Panc1 (cell line): Measurements from ENCODE around the gene CDH5. TPM values are rescaled to one million over a fixed set of nuclear protein-coding genes. Genes with fewer than 3 reads are reported as not detected.

Experiments used
- ATAC-seq: fragments of 200-7000 bp; cut with Tn5 transposase; 2 replicates; pipeline ENCODE4 v1.9.1; 2020; ENCODE audit warnings: mild to moderate bottlenecking, moderate library complexity
- BruUV-seq: library from RNA; stranded (reverse); fragments of 400-500 nt; replicated peaks from 2 replicates; lab custom pipeline; 2021; lab: Mats Ljungman, UMichigan
- CTCF ChIA-PET: fragments of 300-600 bp; sonication (Branson Sonifier 250); formaldehyde crosslinking; loops from one replicate; lab custom pipeline; 2022; ENCODE audit warnings: antibody characterized with exemption; lab: Charles Lee
- POLR2A ChIA-PET: fragments of 300-600 bp; sonication (Branson Sonifier 250); formaldehyde crosslinking; loops from one replicate; lab custom pipeline; 2022; ENCODE audit warnings: antibody characterized with exemption; lab: Charles Lee
- DNase-seq: peaks from one replicate; pipeline ENCODE4 v3.0.0-alpha.2; 2010; ENCODE audit warnings: low read depth, low spot score
- H3K27ac ChIP-seq: 2 replicates; pipeline ENCODE4 v1.5.1; 2011; ENCODE audit warnings: mild to moderate bottlenecking, low read length, inconsistent platforms
- H3K27me3 ChIP-seq: fragments of 200-500 bp; sonication (Bioruptor generic); 2 replicates; pipeline ENCODE4 v1.6.0; 2014; ENCODE audit warnings: low read length, inconsistent platforms; ENCODE audit not compliant: control insufficient read depth, insufficient read depth
- H3K36me3 ChIP-seq: fragments of 200-500 bp; sonication (Bioruptor generic); 2 replicates; pipeline ENCODE4 v1.5.1; 2014; ENCODE audit warnings: inconsistent platforms, mild to moderate bottlenecking, low read length, moderate library complexity; ENCODE audit not compliant: control insufficient read depth, insufficient read depth
- H3K4me1 ChIP-seq: 2 replicates; pipeline ENCODE4 v1.5.1; 2011; ENCODE audit warnings: inconsistent platforms, mild to moderate bottlenecking, low read length, moderate library complexity; ENCODE audit not compliant: control insufficient read depth, insufficient read depth
- H3K4me3 ChIP-seq, 2 experiments: 2 replicates each; pipeline ENCODE4 v1.5.1; 2011 to 2012; ENCODE audit warnings: low read depth in 2 of 2, low read length in 2 of 2, mild to moderate bottlenecking in 2 of 2, inconsistent platforms in 1 of 2, moderate library complexity in 1 of 2
- H3K9me3 ChIP-seq: fragments of 200-500 bp; sonication (Bioruptor generic); 2 replicates; pipeline ENCODE4 v1.5.1; 2014; ENCODE audit warnings: low read depth, mild to moderate bottlenecking, inconsistent platforms, low read length, moderate library complexity; ENCODE audit not compliant: control insufficient read depth, insufficient read depth
- POLR2AphosphoS5 ChIP-seq: IDR thresholded peaks from 2 replicates; pipeline ENCODE4 v1.6.1; 2012; ENCODE audit warnings: mild to moderate bottlenecking, low read depth, low read length, moderate library complexity
- SIN3A ChIP-seq: IDR thresholded peaks from 2 replicates; pipeline ENCODE4 v1.6.1; 2012; ENCODE audit warnings: low read depth, mild to moderate bottlenecking, low read length, moderate library complexity, borderline replicate concordance; ENCODE audit not compliant: insufficient read depth
- TCF7L2 ChIP-seq: IDR thresholded peaks from 2 replicates; pipeline ENCODE4 v1.6.1; 2011; ENCODE audit warnings: mild to moderate bottlenecking, low read depth, low read length, inconsistent platforms
- in situ Hi-C: cut with HindIII; loops from 2 replicates; pipeline ENCODE4 v1.10.0; 2016; ENCODE audit warnings: low sequenced_read_pairs, low pct_unique_long_range_greater_than_20kb
- intact Hi-C: fragments of 100-400 bp; cut with micrococcal nuclease; formaldehyde crosslinking; loops from one replicate; pipeline ENCODE4 v1.10.0; 2022; ENCODE audit not compliant: unreplicated experiment
- total RNA-seq: library from RNA; stranded (reverse); gene quantifications from one replicate; pipeline ENCODE4 v1.2.1, GENCODE V29; 2021; ENCODE audit not compliant: unreplicated experiment
- TF ChIP-seq, protein P1 (sequence below): fragments of 450-650 bp; IDR thresholded peaks from 2 replicates; pipeline ENCODE4 v1.5.1; 2017; ENCODE audit warnings: mild to moderate bottlenecking
- TF ChIP-seq, protein P2 (sequence below), 2 experiments: IDR thresholded peaks; 2 replicates each; pipeline ENCODE4 v1.6.1; 2011 to 2012; ENCODE audit warnings: low read depth in 2 of 2, control low read depth in 1 of 2, low read length in 1 of 2, mild to moderate bottlenecking in 1 of 2, moderate library complexity in 1 of 2; ENCODE audit not compliant: insufficient read depth in 1 of 2

The CDH5 gene
- total RNA-seq, 1 experiment from 2014 or later = 0.18 TPM

GRCh38 chr16:66320774-66321173, 45.7 kb upstream of the CDH5 start:
- TF ChIP-seq POLR2AphosphoS5 (no peak), TCF7L2 (no peak), SIN3A (no peak)
- TF ChIP-seq, protein P1, sequence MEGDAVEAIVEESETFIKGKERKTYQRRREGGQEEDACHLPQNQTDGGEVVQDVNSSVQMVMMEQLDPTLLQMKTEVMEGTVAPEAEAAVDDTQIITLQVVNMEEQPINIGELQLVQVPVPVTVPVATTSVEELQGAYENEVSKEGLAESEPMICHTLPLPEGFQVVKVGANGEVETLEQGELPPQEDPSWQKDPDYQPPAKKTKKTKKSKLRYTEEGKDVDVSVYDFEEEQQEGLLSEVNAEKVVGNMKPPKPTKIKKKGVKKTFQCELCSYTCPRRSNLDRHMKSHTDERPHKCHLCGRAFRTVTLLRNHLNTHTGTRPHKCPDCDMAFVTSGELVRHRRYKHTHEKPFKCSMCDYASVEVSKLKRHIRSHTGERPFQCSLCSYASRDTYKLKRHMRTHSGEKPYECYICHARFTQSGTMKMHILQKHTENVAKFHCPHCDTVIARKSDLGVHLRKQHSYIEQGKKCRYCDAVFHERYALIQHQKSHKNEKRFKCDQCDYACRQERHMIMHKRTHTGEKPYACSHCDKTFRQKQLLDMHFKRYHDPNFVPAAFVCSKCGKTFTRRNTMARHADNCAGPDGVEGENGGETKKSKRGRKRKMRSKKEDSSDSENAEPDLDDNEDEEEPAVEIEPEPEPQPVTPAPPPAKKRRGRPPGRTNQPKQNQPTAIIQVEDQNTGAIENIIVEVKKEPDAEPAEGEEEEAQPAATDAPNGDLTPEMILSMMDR = no peak
- TF ChIP-seq, protein P2, sequence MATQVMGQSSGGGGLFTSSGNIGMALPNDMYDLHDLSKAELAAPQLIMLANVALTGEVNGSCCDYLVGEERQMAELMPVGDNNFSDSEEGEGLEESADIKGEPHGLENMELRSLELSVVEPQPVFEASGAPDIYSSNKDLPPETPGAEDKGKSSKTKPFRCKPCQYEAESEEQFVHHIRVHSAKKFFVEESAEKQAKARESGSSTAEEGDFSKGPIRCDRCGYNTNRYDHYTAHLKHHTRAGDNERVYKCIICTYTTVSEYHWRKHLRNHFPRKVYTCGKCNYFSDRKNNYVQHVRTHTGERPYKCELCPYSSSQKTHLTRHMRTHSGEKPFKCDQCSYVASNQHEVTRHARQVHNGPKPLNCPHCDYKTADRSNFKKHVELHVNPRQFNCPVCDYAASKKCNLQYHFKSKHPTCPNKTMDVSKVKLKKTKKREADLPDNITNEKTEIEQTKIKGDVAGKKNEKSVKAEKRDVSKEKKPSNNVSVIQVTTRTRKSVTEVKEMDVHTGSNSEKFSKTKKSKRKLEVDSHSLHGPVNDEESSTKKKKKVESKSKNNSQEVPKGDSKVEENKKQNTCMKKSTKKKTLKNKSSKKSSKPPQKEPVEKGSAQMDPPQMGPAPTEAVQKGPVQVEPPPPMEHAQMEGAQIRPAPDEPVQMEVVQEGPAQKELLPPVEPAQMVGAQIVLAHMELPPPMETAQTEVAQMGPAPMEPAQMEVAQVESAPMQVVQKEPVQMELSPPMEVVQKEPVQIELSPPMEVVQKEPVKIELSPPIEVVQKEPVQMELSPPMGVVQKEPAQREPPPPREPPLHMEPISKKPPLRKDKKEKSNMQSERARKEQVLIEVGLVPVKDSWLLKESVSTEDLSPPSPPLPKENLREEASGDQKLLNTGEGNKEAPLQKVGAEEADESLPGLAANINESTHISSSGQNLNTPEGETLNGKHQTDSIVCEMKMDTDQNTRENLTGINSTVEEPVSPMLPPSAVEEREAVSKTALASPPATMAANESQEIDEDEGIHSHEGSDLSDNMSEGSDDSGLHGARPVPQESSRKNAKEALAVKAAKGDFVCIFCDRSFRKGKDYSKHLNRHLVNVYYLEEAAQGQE (IDR thresholded peaks at IDR 0.05; ENCODE audit: insufficient read depth in 1 of 2, low read depth in 2 of 2, low read length in 1 of 2) = no peak
- no peaks in the 10 kb centered on the region for H3K9me3 ChIP-seq
- ChIA-PET POLR2A (no interaction called here), CTCF (no interaction called here)
- intact Hi-C loops (no loop called here), in situ Hi-C loops (no loop called here)
- no peaks in the 10 kb centered on the region for H3K4me1 ChIP-seq
- no TSS peak for BruUV-seq
- ATAC-seq (no peak), DNase-seq (no peak)
- H3K27ac ChIP-seq = no peak overlapping the region
- no peaks in the 10 kb centered on the region for H3K36me3 ChIP-seq
- H3K27me3 ChIP-seq = no peaks in the 10 kb centered on the region
- no peak overlapping the region for H3K4me3 ChIP-seq

- DNase-seq = no peak
- in situ Hi-C loops (no loop called here), intact Hi-C loops (no loop called here)
- Histone ChIP-seq H3K27ac (no peak overlapping the region), H3K4me3 (no peak overlapping the region), H3K36me3 (no peaks in the 10 kb centered on the region), H3K27me3 (no peaks in the 10 kb centered on the region), H3K4me1 (no peaks in the 10 kb centered on the region), H3K9me3 (no peaks in the 10 kb centered on the region)
- TF ChIP-seq, protein P1 = no peak
- no peak for TF ChIP-seq POLR2AphosphoS5
- TF ChIP-seq, protein P2 (IDR thresholded peaks at IDR 0.05; ENCODE audit: insufficient read depth in 1 of 2, low read depth in 2 of 2, low read length in 1 of 2) = no peak
- no peak for TF ChIP-seq TCF7L2
- no peak for TF ChIP-seq SIN3A
- ChIA-PET CTCF (no interaction called here), POLR2A (no interaction called here)
- BruUV-seq = no TSS peak
- no peak for ATAC-seq
These were observed 44.3 kb upstream of the CDH5 start for GRCh38 chr16:66322174-66322573.
